CD4-positive, alpha-beta T cell treated with Interferon alpha-2 for 1 hour (primary cell): ENCODE results near the gene MED27.

ENCODE experiments used
- DNase-seq, 2 donors: peaks; one replicate each; pipeline ENCODE4 v3.0.0-alpha.2; 2020 to 2022

The MED27 gene

DNA sequence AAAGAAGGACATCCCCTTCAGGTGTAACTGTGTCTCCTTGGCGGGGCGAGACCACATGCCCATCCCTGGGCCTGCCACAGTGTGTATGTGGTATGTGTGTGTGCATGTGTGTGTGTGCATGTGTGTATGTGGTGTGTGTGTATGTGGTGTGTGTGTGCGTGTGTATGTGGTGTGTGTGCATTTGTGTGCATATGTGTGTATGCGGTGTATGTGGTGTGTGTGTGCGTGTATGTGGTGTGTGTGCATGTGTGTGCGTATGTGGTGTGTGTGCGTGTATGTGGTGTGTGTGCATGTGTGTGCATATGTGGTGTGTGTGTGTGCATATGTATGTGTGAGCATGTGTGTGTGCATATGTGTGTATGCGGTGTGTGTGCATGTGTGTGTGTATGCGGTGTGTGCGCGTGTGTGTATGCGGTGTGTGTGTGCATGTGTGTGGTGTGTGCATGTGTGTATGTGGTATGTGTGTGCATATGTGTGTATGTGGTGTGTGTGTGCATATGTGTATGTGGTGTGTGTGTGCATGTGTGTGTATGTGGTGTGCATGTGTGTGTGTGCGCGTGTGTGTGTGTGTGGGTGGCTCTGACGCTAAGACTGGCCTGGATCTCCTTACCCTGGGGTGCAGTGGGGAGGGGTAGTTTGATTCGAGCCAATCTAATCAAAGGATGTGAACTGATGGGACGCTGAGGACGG, 231.9 kb downstream of the MED27 start:
- no peak for DNase-seq

DNA sequence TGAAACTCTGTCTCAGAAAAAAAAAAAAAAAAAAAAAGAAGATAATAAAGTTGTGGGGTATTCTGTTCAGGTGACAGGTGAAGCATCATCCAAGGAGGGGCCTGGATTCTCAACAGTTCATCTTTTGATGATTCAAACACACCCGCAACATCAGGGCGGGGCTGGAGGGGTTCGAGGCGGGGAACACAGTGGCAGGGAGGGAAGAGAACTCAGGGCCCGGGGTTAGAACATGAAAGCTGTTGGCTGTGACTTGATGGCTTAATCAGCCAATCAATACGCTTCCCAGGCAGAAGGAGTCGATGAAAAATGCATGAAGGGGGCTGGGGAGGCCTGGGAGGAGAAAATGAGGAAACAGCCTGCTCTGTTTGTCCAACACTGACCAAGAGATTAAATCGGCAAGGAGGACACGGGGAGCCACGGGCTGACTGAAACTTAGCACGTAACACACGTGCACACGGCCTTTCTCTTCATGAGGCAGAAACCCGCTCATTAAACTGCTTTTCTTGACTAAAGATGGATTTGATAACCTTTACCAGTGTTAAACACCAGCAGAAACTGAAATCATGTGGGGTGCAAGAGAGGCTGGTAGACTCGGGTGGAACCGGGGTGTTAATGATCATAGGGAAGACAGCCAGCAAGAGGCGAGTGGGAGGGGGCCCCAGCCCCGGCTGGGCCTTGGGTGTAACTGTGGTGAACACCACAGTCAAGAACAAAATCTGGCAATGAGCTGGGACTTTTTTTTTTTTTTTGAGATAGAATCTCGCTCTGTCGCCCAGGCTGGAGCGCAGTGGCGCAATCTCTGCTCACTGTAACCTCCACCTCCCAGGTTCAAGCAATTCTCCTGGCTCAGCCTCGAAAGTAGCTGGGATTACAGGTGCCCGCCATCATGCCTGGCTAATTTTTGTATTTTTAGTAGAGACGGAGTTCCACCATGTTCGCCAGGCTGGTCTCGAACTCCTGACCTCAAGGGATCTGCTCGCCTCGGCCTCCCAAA, 234.1 kb downstream of the MED27 start:
- DNase-seq = no peak

DNA sequence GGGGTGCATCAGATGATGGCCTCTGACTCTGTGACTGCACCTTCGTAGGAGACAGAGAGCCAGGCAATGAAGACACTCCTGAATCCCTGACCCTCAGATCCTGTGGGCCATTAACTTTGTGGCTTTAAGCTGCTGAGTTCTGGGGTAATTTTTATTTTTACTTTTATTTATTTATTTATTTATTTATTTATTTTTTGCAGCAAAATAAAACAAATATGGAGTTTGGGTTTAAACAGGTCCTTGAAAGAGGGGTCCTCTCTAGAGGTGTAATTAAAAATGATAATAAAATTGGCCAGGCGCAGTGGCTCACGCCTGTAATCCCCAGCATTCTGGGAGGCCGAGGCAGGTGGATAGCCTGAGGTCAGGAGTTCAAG, 234.9 kb downstream of the MED27 start:
- no peak for DNase-seq

DNA sequence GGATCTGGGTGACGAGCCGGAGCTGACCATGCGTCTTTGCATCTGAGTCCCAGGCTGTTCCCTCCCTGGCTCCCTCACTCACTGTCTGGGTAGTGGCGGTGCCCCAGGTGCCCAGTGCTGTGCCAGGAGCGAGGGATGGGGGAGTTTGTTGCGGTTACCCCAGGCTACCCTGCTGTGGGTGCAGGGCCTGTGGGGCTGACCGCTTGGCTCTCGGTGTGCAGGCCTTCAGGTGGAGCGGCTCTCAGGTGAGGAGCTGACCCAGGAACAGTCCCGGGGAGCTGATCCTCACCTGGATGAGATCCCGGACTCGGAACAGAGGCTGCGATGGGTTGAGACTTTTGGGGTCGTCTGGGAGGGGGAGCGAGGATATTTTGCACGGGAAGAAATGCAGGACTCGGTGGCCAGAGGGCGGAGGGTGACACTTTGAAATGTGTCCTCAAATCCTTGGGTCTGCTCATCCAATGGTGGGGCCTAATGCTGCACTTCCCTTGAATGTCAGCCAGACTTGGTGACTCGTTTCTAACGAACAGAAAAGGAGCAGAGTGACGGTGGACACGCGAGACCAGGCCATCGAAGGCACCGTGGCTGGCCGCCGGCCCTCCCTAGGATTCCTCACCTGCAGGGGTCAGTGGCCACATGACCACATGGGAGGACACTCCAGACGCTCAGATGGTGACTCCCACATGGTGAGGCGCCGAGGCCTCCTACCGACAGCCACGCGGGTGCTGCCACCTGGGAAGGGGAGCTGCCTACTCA, 235.5 kb downstream of the MED27 start:
- DNase-seq = no peak

DNA sequence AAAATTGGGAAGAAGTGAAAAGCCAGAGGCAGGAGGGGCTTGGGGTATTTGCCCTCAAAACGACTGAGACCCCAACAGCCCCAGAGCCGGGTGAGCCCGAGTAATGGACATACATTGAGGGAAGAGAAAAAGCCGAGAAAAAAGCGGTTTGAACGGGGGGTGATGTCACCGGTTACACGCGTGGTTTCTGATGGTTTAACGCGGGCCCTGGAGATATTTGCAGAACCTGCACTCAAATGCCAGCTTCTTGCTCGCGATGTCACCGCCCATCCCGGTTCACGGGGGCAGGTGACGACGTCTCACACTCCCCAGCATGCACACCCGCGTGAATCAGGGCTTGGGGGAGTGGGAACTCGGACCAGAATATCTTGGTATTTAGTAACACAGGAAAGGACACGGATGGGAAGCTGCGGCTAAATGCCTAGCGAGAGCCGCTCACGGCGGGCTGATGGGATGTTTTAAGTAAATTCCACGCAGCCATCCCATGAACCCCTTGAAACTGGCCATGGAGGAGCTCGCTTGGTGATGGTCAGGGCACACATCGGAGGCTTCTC, 237.8 kb downstream of the MED27 start:
- no peak for DNase-seq

DNA sequence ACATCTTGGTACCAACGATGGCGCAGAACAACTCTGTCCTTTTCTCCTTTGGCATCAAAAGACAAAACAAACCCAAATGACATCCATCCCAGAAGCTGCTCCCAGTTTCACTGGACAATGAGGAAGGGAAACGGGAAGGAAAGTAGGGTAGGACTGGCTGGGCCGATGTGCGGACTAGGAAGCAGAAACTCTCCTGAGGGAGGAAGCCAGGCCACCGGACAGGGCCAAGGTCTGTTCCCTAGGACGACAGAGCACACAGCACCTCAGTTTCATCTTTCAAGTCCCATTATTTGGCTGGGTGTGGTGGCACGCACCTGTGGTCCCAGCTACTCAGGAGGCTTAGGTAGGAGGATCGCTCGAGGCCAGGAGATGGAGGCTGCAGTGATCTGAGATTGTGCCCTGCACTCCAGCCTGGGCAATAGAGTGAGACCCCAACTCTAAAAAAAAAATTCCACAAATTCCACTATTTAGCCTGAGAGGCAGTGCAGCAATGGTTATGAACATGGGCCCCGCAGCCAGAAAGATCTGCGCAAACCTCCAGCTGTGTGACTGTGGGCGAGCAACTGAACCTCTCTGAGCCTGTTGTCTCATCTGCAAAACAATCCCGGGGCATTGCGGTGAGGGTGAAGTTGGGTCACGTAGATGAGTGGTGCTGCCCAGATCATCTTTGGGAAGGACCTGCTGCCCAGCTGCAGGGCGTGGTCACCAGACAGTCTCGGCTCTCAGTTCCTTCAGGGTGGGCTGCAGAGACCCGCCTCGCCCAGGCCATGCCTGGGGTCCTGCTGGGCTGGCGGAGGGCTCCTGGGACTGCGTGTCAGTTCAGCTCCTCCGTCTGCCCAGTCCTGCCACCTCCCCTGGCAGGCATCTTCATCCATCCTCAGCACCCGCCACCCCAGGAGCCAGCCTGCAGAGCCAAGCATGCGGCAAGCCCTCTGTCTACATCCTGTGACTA, 238.6 kb downstream of the MED27 start:
- DNase-seq = no peak

DNA sequence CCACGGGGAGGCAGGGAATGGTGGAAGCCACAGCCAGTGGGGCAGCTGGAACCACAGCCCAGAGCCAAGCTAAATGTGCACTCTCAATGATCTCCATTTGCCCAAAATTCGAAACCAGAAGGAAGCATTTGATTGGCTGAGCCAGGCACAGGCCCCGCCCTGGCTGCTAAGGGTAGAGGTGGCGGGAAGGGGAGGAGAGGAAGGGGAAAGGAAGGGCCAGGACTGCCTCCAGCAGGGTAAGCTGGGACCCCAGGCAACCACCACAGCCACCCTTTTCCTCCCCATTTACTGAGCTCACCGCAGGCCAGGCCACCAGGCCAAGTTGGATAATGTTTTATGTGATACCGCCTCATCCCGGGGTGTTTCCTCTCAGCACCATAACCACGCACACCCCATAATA, 239.4 kb downstream of the MED27 start:
- DNase-seq = peak; percentile 9 to 57

DNA sequence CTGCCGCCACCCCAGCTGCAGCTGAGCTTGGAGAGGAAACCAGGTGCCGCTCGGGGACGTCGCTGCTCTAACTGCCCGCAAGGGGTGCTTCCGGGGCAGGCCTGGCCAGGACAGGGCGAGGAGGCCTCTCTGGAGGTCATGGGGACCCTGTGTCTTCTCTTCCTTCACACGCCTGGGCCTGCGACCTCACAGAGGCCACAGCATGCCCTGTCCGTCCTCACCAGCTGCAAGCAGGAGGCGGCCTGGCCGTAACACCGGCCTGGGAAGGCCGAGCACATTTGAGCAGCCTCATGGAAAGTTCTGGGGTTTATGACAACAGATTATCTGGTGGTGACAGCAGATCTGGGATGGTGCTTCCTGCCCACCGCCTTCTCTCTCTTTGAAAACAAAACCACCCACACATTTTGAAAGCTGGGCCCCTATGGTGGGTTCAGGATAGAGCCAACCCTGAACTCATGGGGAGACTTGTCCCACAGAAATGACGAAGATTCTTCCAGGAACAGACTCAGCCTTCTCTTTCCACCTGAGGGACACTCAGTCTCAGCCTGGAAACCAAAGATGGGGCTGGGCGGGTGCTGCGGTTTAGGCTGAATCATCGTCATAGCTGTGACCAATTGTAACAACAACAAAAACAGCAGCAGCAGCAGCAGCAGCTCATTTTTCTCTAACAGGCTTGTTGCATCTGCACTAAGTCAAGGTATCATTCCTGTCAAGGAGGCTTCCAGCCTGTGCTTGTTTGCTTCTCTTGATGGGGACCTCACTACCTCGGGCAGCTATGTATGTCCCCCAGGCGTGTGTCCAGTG, 240.2 kb downstream of the MED27 start:
- peak; percentile 14 to 62 for DNase-seq

DNA sequence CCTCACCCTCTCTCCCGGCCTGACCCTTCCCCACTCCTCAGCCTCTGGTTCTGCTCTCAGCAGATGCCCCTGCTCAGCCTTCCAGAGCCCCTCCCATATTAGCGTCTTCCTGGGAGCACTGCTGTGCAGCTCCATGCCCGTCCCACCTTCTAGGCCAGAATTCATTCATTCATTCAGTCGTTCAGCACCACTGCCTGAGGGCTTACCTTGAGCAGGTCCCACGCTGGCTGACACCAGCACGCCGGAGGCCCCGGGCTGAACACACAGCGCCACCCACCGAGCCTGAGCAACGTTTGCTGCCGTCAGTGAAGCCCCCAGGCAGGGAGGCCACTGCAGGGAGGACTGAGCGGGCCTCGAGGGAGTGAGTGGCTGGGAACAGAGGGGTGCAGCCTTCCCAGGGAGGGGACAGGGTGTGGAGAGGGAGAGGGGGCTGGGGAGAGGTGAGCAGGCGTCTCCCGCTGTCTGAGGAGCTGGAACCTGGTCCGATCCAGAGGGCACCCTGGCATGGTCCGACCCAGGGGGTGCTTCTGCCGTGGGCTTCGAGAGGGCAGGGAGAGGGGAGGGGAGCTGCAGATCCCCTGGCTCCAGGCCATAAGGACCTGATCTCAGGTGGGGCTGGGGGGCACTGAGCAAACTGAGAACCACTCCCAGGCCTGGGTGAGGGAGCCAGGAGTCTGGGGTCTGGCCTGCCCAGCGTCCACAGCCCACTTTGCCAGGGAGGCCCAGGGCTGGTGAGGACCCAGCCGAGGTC, 241.0 kb downstream of the MED27 start:
- no peak for DNase-seq

DNA sequence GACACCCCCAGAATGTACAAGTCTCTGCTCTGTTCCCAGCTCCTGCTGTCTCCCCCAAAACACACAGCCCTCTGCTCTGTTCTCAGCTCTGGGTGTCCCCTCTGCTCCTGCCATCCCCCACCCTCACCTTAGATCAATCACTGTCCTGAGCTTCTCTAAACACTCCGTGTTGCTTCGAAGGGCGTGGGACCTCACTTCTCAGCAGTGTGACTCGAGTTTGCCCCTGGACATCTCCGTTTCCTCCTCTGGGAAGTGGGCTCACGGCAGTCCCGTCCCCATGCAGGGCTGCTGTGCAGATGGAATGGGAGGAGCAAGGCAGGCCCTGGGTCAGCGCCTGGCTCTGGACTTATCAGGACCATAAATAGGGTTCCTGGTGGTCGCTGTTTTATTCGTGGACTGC, 241.8 kb downstream of the MED27 start:
- no peak for DNase-seq

DNA sequence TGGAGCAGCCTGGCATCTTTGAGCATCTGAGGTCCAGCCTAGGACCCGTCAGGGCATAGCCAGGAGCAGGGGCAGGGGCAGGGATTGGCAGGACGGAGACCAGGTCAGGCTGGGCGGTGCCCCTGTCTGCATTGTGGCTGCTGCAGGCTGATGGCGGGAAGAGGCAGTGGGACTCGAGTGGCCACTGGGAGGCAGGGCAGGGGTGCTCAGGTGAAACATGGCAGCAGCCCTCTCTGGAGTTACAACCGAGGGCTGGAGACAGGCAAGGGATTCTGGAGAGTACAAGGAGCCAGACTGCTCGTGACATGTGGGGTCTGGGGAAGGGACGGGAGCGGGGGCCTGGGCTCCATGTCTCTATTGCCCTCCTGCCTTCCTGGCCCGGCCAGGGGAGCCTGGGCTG, 242.4 kb downstream of the MED27 start:
- no peak for DNase-seq

DNA sequence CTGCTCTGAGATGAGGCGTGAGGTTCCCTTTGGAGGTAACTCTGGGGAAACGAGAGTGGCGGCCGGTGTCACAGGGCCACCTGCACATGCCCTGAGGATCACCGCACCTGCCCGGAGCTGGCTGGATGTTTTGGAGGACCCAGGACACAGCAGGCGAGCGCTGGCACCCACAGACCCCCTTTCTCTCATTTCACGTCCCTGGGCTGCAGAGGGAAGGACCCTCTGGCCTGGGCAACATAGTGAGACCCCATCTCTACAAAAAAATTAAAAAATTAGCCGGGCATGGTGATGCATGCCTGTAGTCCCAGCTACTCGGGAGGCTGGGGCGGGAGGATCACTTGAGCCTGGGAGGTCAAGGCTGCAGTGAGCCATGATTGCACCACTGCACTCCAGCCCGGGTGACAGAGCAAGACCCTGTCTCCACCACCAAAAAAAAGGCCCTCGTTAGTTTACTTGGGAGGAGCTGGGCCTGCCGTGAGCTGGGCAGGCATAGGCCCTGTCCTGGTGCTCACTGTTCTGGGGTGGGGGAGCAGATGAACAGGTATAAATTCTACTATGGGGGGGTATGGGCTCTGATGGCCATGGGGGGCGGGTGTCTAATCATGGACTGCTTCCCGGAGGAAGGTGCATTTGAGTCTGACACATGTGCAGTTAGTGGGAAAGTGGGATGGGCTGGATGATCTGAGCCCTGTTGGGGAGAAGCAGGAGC, 242.9 kb downstream of the MED27 start:
- no peak for DNase-seq

DNA sequence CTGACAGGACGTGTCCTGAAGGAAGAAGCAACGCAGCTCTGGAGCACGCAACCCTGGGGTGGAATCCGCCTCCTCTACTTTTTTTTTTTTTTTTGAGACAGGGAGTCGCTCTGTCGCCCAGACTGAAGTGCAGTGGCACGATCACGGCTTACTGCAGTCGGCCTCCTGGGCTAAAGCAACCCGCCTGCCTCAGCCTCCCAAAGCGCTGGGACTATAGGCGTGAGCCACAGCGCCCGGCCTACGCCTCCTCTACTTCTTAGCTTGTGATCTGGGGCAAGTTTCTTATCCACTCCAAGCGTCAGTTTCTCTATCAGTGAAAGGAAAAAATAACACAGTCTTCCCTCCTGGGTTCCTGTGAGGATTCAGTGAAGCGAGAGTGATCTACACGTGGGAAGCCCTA, 243.6 kb downstream of the MED27 start:
- no peak for DNase-seq

DNA sequence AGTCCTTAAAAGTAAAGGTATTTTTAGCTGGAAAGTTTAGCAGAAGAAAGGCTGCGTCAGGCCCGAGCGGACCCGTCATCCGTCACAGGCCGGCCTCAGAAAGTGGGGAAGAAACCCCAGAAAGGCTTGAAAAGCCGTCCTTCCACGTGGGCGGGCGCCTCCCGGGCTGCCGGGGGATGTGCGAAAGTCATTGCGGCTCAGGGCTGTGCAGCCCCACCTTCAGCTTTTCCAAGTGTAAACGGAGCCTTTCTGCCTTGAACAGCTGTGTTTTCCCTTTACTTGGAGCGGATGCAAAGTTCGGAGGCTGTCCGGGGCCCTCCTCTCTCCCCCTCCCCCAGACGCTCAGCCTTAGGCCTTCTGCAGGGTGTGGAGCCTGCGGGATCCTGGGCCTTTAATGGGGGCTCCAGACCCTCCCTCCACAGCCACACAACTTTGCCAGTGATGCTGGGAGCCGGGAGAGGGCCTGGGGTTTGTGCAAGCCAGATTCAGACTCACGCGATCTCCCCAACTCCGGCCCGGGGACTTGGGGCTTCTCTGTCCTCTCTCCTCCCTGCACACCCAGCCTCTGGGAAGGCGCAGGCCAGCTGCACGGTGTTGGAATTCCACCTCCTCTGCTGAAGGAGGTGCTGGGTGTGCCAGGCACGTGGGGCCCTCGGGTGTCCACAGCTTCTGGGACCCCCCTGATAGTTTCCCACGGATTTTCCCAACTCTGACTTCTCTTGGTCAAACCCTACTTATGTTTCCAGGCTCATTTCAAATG, 244.3 kb downstream of the MED27 start:
- no peak for DNase-seq

DNA sequence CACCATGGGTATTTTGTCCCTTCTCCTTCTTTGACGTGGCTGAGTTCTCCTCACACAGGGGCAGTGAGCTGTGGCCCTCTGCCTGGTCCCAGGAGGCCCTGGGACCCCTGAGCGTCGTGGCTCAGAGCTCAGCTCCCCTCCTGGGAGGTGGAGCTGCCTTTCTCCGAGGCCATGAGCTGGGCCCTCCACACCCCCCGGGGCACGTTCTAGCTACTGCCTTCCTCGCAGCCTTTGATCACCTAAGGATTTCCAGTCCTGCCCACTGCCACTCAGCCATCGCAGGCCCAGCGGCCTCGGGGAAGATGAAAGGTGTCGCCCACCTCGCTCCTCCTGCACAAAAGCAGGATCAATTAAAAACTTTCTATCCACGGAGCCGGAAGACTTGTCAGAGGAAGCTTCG, 244.9 kb downstream of the MED27 start:
- no peak for DNase-seq

DNA sequence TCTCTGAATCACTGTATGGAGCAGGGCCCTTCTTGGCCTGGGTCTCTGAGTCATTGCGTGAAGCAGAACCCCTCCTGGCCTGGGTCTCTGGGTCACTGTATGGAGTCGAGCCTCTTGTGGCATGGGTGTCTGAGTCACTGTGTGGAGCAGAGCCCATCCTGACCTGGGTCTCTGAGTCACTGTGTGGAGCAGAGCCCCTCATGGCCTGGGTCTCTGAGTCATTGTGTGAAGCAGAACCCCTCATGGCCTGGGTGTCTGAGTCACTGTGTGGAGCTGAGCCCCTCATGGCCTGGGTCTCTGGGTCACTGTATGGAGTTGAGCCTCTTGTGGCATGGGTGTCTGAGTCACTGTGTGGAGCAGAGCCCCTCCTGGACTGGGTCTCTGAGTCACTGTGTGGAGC, 245.8 kb downstream of the MED27 start:
- no peak for DNase-seq

DNA sequence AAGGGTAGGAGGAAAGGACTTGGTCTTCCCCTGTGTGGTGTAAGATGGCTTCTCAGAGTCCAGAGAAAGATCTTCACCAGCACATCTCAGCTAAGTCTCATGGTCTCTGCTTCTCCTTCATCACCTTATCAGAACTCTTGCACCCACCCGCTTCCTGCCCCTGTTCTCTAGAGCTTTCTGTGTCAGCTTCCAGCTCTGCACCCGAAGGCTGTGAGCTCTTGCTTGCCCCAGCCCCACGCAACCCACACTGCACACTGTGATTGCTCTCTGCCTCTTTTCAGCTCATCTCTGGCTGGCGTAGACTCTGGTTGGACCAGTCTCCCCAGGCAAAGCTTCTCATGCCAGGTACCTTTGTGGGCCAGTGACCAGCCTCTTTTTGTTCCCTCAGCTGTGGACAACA, 246.6 kb downstream of the MED27 start:
- DNase-seq = no peak

DNA sequence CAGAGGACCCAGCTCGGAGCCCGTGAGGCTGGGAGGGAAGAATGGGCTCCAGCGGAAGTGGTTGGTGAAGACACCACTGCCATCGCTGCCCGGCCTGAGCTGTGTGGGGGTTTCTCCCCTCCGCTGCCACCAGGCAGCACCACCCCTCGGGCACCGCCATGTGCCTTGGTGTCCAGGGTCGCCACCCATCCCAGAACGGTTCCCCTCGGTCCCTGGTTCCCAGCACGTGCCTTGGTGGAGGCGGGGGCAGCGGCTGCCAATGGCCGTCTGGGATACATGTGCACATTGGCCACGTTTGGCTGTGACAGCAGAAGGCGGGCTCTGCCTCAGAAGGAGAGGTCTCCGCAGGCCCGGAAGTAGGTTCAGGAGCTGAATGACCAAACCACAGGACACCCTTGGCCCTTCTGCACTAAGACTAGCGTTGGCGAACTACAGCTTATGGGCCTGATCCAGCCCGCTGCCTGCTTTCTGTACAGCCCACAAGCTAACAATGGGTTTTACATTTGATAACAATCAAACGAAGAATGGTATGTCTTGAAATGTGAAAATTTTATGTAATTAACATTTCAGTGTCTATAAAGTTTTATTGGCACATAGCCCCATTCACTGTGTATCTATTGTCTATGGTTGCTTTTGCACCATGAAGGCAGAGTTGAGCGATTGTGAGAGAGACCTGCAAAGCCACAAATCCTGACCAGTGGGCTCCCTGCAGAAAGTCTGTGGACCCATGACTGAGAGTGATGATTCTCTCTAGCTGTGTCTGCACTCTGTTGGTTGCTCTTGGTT, 248.1 kb downstream of the MED27 start:
- DNase-seq = no peak
